HG03064 (cell line): ENCODE data around the gene TMEM196.
A peak's percentile ranks its signal among the peaks of the same experiment; 100 is the strongest.
"Not testable (repeated sequence)": the region's sequence is repeated elsewhere in the genome, so short reads cannot be mapped to it uniquely, and the experiment has no call there.

ENCODE experiments used
- ATAC-seq: cut with Tn5 transposase; IDR thresholded peaks from one replicate; pipeline ENCODE4 v1.9.1; 2021; ENCODE audit warnings: low read depth; ENCODE audit not compliant: unreplicated experiment

Gene TMEM196

GRCh38 chr7:19708397-19709248, 64.8 kb downstream of the TMEM196 start, which contains the start of gene POLR1F:
TSS of gene POLR1F (minus strand) at chr7:19709037. CDS start at chr7:19709016, 21 bp downstream.
- peak; percentile 100 for ATAC-seq

GRCh38 chr7:19707240-19707639, 66.2 kb downstream of the TMEM196 start:
- no peak for ATAC-seq

GRCh38 chr7:19705663-19706062, 67.8 kb downstream of the TMEM196 start:
- no peak for ATAC-seq

GRCh38 chr7:19701471-19701870, 71.9 kb downstream of the TMEM196 start:
- ATAC-seq, result no peak

GRCh38 chr7:19700936-19701335, 72.5 kb downstream of the TMEM196 start:
- ATAC-seq, result no peak

GRCh38 chr7:19698331-19698730, 75.1 kb downstream of the TMEM196 start:
- no peak for ATAC-seq

- ATAC-seq, result no peak
Measured at GRCh38 chr7:19696926-19697325, 76.5 kb downstream of the TMEM196 start.

GRCh38 chr7:19692111-19692828, 81.1 kb downstream of the TMEM196 start:
- no peak for ATAC-seq

GRCh38 chr7:19690736-19691135, 82.7 kb downstream of the TMEM196 start:
- ATAC-seq, result no peak

GRCh38 chr7:19689130-19689529, 84.3 kb downstream of the TMEM196 start:
- not testable (repeated sequence) for ATAC-seq

GRCh38 chr7:19681596-19681995, 91.8 kb downstream of the TMEM196 start:
- ATAC-seq, result no peak

GRCh38 chr7:19677180-19677579, 96.2 kb downstream of the TMEM196 start:
- ATAC-seq, result peak; percentile 66

GRCh38 chr7:19675816-19676215, 97.6 kb downstream of the TMEM196 start:
- ATAC-seq, result no peak

- ATAC-seq, result no peak
Measured at GRCh38 chr7:19674266-19674960, 99.0 kb downstream of the TMEM196 start.

GRCh38 chr7:19670806-19671205, 102.6 kb downstream of the TMEM196 start:
- ATAC-seq, result no peak
